Left renal cortex interstitium (tissue), 4 donors: ENCODE data around the gene CGRRF1. TPM values are rescaled to one million over a fixed set of nuclear protein-coding genes. Genes with fewer than 3 reads are reported as not detected.

Experiments
- DNase-seq, 4 donors: peaks; one replicate each; pipeline ENCODE4 v3.0.0-alpha.2; 2013; ENCODE audit warnings: low read depth in 4 of 4, low spot score in 2 of 4, missing footprints in 1 of 4
- polyA plus RNA-seq, 4 donors: library from polyadenylated mRNA; unstranded; fragments of 120-200 nt; gene quantifications; one replicate each; pipeline ENCODE4 v1.2.1, GENCODE V29; 2013; ENCODE audit not compliant: insufficient read length in 4 of 4

Gene CGRRF1
- 10 to 100 TPM; 27.7 to 37.7 (median 30.5) TPM for polyA plus RNA-seq

- peak; percentile 90 to 98 (median 94) for DNase-seq
These were observed at the start of gene CGRRF1 for GRCh38 chr14:54509546-54510501. CGRRF1 (plus strand) TSS chr14:54509906; CDS start chr14:54509960, 54 bp downstream.

- DNase-seq = no peak
These were observed 47.7 kb upstream of the CGRRF1 start for GRCh38 chr14:54462048-54462447.

GRCh38 chr14:54465654-54466053 is 44.1 kb upstream of the CGRRF1 start:
- no peak for DNase-seq

GRCh38 chr14:54467280-54467679 is 42.4 kb upstream of the CGRRF1 start:
- no peak for DNase-seq

- DNase-seq = no peak
These were observed 39.0 kb upstream of the CGRRF1 start for GRCh38 chr14:54470701-54471100.

GRCh38 chr14:54471641-54472040 is 38.1 kb upstream of the CGRRF1 start:
- DNase-seq = no peak

- no peak for DNase-seq
These were observed 37.4 kb upstream of the CGRRF1 start for GRCh38 chr14:54472315-54472714.

GRCh38 chr14:54474232-54474793 is 35.4 kb upstream of the CGRRF1 start:
- no peak for DNase-seq

- no peak for DNase-seq
These were observed 34.4 kb upstream of the CGRRF1 start for GRCh38 chr14:54475187-54475899.

GRCh38 chr14:54475911-54476310 is 33.8 kb upstream of the CGRRF1 start:
- no peak for DNase-seq

- no peak for DNase-seq
These were observed 31.0 kb upstream of the CGRRF1 start for GRCh38 chr14:54478636-54479215.

GRCh38 chr14:54480830-54481562 is 28.7 kb upstream of the CGRRF1 start:
- no peak for DNase-seq

GRCh38 chr14:54481695-54482094 is 28.0 kb upstream of the CGRRF1 start:
- DNase-seq = no peak

GRCh38 chr14:54483073-54483745 is 26.5 kb upstream of the CGRRF1 start:
- DNase-seq = no peak

GRCh38 chr14:54483846-54484245 is 25.9 kb upstream of the CGRRF1 start:
- no peak for DNase-seq

- DNase-seq = no peak
These were observed 23.0 kb upstream of the CGRRF1 start for GRCh38 chr14:54486685-54487084.

- DNase-seq = no peak
These were observed 21.9 kb upstream of the CGRRF1 start for GRCh38 chr14:54487771-54488170.

- no peak for DNase-seq
These were observed 21.4 kb upstream of the CGRRF1 start for GRCh38 chr14:54488318-54488645.

- peak; percentile 77 to 86 (median 80) for DNase-seq
These were observed 20.9 kb upstream of the CGRRF1 start, which contains the start of gene GMFB for GRCh38 chr14:54488646-54489317. GMFB (minus strand) TSS chr14:54488980; CDS start chr14:54488927, 53 bp downstream.
